IPS-20b (cell line): ENCODE data around the gene COG8.

Experiments
- H3K27ac ChIP-seq: one replicate; pipeline ENCODE4 v1.5.1; 2013; ENCODE audit warnings: low read length
- H3K27me3 ChIP-seq: 2 replicates; pipeline ENCODE4 v1.6.1; 2013; ENCODE audit warnings: mild to moderate bottlenecking, low read length, inconsistent platforms; ENCODE audit not compliant: insufficient read depth
- H3K36me3 ChIP-seq: 2 replicates; pipeline ENCODE4 v1.6.1; 2013; ENCODE audit warnings: low read depth, mild to moderate bottlenecking, inconsistent platforms, low read length, moderate library complexity; ENCODE audit not compliant: insufficient read depth
- H3K4me1 ChIP-seq: 2 replicates; pipeline ENCODE4 v1.6.1; 2013; ENCODE audit warnings: mild to moderate bottlenecking, control low read depth, inconsistent platforms, low read length, moderate library complexity; ENCODE audit not compliant: insufficient read depth
- H3K4me3 ChIP-seq: 2 replicates; pipeline ENCODE4 v1.5.1; 2013; ENCODE audit warnings: mild to moderate bottlenecking, low read length, inconsistent platforms
- H3K9ac ChIP-seq: 2 replicates; pipeline ENCODE4 v1.6.1; 2013; ENCODE audit warnings: low read depth, mild to moderate bottlenecking, inconsistent platforms, low read length, moderate library complexity
- H3K9me3 ChIP-seq: 2 replicates; pipeline ENCODE4 v1.6.1; 2013; ENCODE audit warnings: mild to moderate bottlenecking, low read depth, low read length, inconsistent platforms; ENCODE audit not compliant: insufficient read depth

Gene COG8

DNA sequence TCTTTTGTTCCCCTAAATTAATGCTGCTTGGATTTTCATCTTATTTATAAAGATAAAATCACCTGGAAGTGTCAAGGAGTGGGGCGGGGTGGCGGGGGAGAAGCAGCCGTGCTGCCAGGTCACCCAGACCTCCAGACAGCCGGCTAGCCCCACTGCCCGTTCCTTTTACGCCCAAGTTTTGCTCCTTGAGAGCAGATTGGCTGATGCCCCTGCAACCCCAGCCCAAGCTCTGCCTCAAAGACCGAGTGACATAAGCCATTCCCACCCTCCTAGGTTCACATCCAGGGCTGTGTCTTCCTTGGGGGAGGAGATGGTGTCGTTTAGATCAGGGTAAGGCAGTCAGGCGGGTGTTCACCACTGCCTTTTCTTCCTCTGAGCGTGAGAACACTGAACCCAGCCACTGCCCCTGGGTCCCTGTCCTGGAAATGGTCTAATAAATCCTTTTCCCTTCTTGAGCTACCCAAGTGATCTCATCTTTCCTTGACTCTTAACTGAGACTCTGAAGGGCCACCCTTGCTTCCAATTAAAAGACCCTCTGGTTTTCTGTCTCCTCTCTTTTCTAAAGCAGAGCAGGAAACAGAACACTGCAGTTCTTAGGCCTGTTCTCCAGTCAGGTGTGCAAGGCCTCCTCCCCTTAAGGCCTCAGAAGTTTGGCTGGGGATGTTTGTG lies 14.6 kb downstream of the COG8 start:
- H3K4me3 ChIP-seq, result no peak overlapping the region
- H3K4me1 ChIP-seq, result peaks cover 6% of the 10 kb centered on the region; the same call in 1 of the 2 replicates
- no peaks in the 10 kb centered on the region for H3K27me3 ChIP-seq
- H3K9me3 ChIP-seq, result no peaks in the 10 kb centered on the region
- no peak overlapping the region for H3K9ac ChIP-seq
- H3K27ac ChIP-seq, result no peak overlapping the region
- H3K36me3 ChIP-seq, result peaks cover 87% of the 10 kb centered on the region

DNA sequence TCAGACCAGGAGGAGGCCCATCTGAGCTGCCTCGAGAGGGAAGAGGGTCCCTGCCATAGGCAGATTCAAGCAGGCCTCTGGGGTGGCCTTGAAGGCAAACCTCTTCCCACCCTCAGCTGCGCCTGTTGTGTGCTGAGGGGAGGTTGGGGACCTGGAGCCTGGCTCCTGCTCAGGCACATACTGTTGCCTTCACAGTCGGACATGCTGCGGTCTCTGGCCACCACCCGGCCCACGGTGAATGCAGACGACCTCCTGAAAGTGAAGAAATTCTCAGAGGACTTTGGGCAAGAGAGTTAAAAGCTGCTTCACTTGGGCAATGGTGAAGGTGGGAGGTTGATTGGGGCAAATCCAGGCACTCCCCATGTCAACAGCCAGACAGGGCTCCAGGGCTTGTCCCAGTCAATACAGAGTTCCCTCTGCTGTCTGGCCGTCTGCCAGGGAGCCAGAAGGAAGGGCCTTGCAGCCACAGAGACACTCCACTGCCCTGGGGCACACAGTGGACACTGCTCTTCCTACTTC lies 15.3 kb downstream of the COG8 start:
- no peak overlapping the region for H3K4me3 ChIP-seq
- H3K4me1 ChIP-seq, result peaks cover 6% of the 10 kb centered on the region; the same call in 1 of the 2 replicates
- no peak overlapping the region for H3K27ac ChIP-seq
- no peaks in the 10 kb centered on the region for H3K27me3 ChIP-seq
- H3K9me3 ChIP-seq, result no peaks in the 10 kb centered on the region
- H3K9ac ChIP-seq, result no peak overlapping the region
- H3K36me3 ChIP-seq, result peaks cover 94% of the 10 kb centered on the region

DNA sequence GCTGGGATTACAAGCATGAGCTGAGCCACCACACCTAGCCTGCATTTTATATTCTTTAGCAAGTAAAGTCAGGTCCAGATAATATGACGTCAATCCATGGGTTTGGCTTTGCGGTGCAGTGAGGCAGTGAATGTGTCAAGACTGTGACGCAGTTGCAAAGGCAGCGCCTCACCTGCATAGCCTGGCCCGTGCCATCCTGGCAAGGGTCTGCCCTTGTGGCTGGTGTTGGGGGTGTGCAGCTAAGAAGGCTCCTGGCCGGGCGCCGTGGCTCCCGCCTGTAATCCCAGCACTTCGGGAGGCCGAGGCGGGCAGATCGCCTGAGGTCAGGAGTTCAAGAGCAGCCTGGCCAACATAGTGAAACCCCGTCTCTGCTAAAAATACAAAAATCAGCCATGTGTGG lies 15.9 kb downstream of the COG8 start:
- Histone ChIP-seq H3K9me3 (no peaks in the 10 kb centered on the region), H3K36me3 (peaks cover 94% of the 10 kb centered on the region), H3K4me3 (no peak overlapping the region), H3K27me3 (no peaks in the 10 kb centered on the region), H3K4me1 (peaks cover 2% of the 10 kb centered on the region; the same call in 1 of the 2 replicates), H3K9ac (no peak overlapping the region), H3K27ac (no peak overlapping the region)

DNA sequence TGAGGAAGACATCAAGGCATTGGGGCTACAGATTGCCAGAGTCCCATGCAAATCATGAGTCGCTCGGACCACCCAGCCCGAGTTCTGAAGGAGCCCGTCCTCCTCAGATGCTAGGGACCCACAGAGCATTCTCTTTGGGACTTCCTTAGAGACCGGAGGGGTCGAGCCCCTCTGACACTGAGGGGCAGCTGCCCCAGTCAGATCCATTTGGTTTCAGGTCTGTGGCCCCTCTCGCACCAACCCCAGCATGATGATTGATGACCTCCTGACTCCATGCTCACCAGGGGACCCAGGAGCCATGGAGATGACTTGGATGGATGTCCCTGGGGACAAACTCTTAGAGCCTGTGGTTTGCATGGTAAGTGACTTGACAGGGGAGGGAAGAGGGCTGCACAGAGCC lies 17.0 kb downstream of the COG8 start:
- H3K27ac ChIP-seq, result no peak overlapping the region
- H3K36me3 ChIP-seq, result peaks cover 90% of the 10 kb centered on the region
- H3K4me1 ChIP-seq, result no peaks in the 10 kb centered on the region; the same call in 1 of the 2 replicates
- no peaks in the 10 kb centered on the region for H3K27me3 ChIP-seq
- no peak overlapping the region for H3K4me3 ChIP-seq
- no peak overlapping the region for H3K9ac ChIP-seq
- no peaks in the 10 kb centered on the region for H3K9me3 ChIP-seq

DNA sequence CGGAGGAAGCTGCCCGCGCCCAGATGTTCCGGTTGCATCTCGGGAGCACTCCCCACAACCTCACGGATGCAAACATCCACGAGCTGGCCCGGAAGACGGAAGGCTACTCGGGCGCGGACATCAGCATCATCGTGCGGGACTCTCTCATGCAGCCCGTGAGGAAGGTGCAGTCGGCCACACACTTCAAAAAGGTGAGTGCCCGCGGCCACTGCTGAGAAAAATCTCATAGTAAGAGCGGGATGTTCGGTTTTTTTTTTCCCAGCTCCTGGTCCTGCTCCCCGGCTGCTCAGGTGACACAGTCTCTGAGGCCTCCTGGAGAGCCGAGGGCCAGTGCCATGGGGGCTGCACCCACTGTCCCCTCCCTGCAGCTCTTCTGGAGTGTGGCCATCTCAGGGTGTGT lies 18.3 kb downstream of the COG8 start:
- Histone ChIP-seq H3K4me1 (no peaks in the 10 kb centered on the region; the same call in 1 of the 2 replicates), H3K9ac (no peak overlapping the region), H3K27ac (no peak overlapping the region), H3K4me3 (no peak overlapping the region), H3K36me3 (peaks cover 89% of the 10 kb centered on the region), H3K9me3 (no peaks in the 10 kb centered on the region), H3K27me3 (no peaks in the 10 kb centered on the region)

DNA sequence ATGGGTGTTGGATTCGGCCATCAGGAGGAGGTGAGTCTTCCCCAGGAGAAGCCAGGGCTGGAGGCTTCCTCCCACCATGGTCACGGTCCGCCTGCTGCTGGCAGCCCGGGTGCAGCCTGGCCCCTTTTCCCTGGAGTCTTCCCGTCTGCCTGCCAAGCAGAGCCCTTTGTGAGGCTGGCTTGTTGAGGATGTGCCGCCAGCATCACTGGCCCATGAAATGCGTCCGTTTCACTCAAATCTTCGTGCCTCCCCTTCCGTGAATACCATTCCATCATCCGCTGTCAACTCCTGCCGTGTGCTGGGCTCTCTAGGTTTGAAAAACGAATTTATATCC lies 18.7 kb downstream of the COG8 start:
- Histone ChIP-seq H3K36me3 (peaks cover 87% of the 10 kb centered on the region), H3K4me1 (no peaks in the 10 kb centered on the region), H3K27ac (no peak overlapping the region), H3K4me3 (no peak overlapping the region), H3K9me3 (no peaks in the 10 kb centered on the region), H3K9ac (no peak overlapping the region), H3K27me3 (no peaks in the 10 kb centered on the region)

DNA sequence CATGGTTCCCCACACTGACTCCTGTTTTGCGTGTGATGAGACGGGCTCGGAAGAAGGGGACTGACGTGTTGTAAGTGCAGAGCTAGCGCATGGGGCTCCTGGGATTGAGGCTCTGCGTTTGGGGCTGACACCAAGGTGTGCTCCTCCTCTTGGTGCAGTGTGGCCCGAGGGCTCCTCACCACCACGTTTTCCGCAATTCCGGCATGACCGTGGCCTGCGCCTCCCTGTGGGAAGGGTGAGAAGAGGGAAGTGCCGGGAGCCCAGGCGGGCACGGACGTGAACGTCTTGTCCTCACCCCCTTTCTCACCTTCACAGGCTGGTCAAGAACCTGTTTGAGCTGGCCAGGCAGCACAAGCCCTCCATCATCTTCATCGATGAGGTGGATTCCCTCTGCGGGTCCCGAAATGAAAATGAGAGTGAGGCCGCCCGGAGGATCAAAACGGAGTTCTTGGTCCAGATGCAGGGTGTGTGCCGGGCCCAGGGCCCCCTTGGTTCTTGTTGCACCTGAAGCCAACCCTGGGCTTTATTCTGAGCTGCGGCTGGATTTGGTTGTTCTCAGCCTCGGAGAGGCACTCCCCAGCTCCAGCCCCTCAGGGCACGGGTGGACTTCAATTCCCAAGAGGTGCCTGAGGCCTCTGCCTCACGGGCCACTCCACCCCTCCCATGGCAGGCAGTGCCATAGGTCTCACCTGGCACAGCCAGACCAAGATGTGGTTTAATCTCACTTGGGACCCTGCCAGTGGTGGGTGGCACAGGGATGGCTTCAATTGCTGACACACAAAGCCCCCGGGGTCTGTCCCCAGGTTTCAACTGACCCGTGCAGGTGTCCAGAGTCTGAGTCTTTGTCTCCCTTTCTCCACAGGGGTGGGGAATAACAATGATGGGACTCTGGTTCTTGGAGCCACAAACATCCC lies 19.3 kb downstream of the COG8 start:
- H3K9ac ChIP-seq, result no peak overlapping the region
- H3K4me1 ChIP-seq, result no peaks in the 10 kb centered on the region
- no peaks in the 10 kb centered on the region for H3K27me3 ChIP-seq
- H3K4me3 ChIP-seq, result no peak overlapping the region
- peaks cover 89% of the 10 kb centered on the region for H3K36me3 ChIP-seq
- H3K9me3 ChIP-seq, result no peaks in the 10 kb centered on the region
- H3K27ac ChIP-seq, result no peak overlapping the region

DNA sequence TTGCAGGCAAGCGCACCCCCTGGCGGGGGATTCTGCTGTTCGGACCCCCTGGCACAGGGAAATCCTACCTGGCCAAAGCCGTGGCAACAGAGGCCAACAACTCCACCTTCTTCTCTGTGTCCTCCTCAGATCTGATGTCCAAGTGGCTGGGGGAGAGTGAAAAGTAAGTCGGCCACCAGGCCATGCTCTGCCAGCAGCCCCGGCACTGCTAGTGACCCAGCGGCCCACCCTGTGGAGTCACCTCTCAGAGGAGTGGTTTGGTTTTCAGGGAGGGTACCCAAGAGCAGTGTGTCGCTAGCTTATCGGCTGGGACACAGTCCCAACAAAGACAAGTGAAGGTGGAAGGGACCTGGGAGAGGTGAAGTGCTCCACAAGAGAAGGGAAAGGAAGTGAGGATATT lies 20.0 kb downstream of the COG8 start:
- H3K27ac ChIP-seq, result no peak overlapping the region

DNA sequence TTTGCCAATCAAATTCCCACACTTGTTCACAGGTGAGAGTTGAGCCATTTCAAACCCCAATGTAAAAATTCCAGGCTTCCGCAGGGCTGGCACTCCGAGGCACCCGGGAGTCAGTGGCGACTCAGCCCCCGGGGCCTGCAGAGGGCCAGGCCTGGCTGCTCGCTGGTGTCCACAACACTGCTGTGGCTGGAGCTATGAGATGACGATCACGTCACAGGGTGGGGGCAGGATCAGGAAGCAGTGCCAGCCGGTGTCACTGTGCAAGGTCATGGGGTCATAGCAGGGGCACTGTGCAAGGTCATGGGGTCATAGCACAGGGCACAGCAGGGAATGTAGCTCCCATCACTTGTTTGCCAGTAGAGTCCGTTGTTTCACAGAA lies 20.5 kb downstream of the COG8 start:
- H3K9ac ChIP-seq, result no peak overlapping the region
- peaks cover 84% of the 10 kb centered on the region for H3K36me3 ChIP-seq
- no peak overlapping the region for H3K27ac ChIP-seq
- H3K4me3 ChIP-seq, result no peak overlapping the region
- no peaks in the 10 kb centered on the region for H3K4me1 ChIP-seq
- H3K27me3 ChIP-seq, result no peaks in the 10 kb centered on the region
- H3K9me3 ChIP-seq, result no peaks in the 10 kb centered on the region

More for the DNA sequence above, 20.0 kb downstream of the COG8 start:
- H3K9me3 ChIP-seq, result no peaks in the 10 kb centered on the region
- no peak overlapping the region for H3K9ac ChIP-seq
- no peak overlapping the region for H3K4me3 ChIP-seq
- no peaks in the 10 kb centered on the region for H3K4me1 ChIP-seq
- peaks cover 87% of the 10 kb centered on the region for H3K36me3 ChIP-seq
- H3K27me3 ChIP-seq, result no peaks in the 10 kb centered on the region

DNA sequence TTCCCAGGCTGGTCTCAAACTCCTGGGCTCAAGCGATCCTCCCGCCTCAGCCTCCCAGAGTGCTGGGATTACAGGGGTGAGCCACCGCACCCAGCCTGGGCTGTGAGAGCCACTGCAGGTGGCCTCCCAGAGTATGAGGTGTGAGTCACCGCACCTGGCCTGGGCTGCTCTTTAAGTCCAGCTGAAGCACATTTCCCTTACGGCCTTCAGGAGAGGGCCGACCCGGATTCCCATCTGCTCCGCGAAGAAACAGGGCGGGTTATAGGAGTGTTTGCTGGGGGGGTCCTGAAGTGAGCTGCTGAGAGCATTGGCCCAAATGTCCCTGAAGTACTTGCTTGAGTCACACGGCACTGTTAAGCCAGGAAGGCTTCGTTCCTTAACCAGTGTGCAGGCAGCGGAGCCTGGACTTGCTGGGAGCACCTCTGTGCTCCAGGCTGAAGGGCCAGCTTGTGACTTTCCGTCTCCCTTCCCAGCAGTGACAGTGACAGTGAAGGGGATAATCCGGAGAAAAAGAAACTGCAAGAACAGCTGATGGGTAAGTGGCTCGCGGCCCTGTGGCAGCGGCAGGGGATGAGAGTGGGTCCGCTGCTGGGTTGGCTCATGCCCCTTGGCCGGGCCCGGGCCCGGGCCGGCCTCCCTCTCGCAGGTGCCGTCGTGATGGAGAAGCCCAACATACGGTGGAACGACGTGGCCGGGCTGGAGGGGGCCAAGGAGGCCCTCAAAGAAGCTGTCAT lies 21.0 kb downstream of the COG8 start:
- no peak overlapping the region for H3K9ac ChIP-seq
- H3K36me3 ChIP-seq, result peaks cover 80% of the 10 kb centered on the region

DNA sequence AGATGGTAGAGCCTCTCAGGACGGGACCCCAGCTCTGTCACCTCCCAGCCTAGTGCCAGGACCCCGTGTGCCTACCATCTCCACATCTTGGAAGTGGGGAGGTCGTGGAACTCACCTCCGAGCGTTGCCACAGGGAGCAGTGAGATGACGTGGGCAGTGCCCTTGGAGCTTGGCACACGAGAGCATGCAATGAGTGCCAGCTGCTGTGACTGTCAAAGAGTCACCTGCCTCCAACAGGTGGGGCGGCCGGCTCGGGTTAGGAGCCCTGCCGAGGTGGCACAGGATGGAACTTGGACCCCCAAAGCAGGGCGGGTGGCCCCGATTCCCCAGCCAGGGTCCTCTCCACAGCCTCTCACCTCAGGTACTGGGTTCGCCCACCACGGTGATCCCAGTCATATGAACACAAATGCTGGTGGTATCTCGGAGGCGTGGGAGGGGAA lies 22.7 kb downstream of the COG8 start:
- no peak overlapping the region for H3K27ac ChIP-seq
- no peak overlapping the region for H3K9ac ChIP-seq
- no peaks in the 10 kb centered on the region for H3K9me3 ChIP-seq
- no peaks in the 10 kb centered on the region for H3K27me3 ChIP-seq
- no peaks in the 10 kb centered on the region for H3K4me1 ChIP-seq
- H3K4me3 ChIP-seq, result no peak overlapping the region
- H3K36me3 ChIP-seq, result peaks cover 63% of the 10 kb centered on the region

More for the DNA sequence above, 21.0 kb downstream of the COG8 start:
- no peaks in the 10 kb centered on the region for H3K27me3 ChIP-seq
- H3K27ac ChIP-seq, result no peak overlapping the region
- H3K4me3 ChIP-seq, result no peak overlapping the region
- H3K4me1 ChIP-seq, result no peaks in the 10 kb centered on the region
- H3K9me3 ChIP-seq, result no peaks in the 10 kb centered on the region
